ENCODE results near the gene FBXO47. TPM values are rescaled to one million over a fixed set of nuclear protein-coding genes. Genes with fewer than 3 reads are reported as not detected.
"Not testable (repeated sequence)": the region's sequence is repeated elsewhere in the genome, so short reads cannot be mapped to it uniquely, and the experiment has no call there.

Gene FBXO47
- total RNA-seq, 1 donor from 2014 or later = not detected

- no peaks in the 10 kb centered on the region for H3K27me3 Mint-ChIP-seq (ENCODE audit: unreplicated experiment)
- no peaks in the 10 kb centered on the region for H3K4me1 Mint-ChIP-seq (ENCODE audit: low read depth, unreplicated experiment)
- no peaks in the 10 kb centered on the region for H3K36me3 Mint-ChIP-seq (ENCODE audit: unreplicated experiment)
- no peaks in the 10 kb centered on the region for H3K9me3 Mint-ChIP-seq (ENCODE audit: unreplicated experiment)
- no peak for DNase-seq
- no peak for TF ChIP-seq CTCF (IDR thresholded peaks at IDR 0.05; ENCODE audit: partially characterized antibody, unreplicated experiment)
- no peak overlapping the region for H3K4me3 Mint-ChIP-seq (ENCODE audit: unreplicated experiment)
- H3K27ac Mint-ChIP-seq (ENCODE audit: unreplicated experiment) = no peak overlapping the region
These were observed 11.0 kb upstream of the FBXO47 start for GRCh38 chr17:38978180-38978579.

- H3K27me3 Mint-ChIP-seq (ENCODE audit: unreplicated experiment); H3K9me3 Mint-ChIP-seq (ENCODE audit: unreplicated experiment); DNase-seq; H3K4me3 Mint-ChIP-seq (ENCODE audit: unreplicated experiment); H3K4me1 Mint-ChIP-seq (ENCODE audit: low read depth, unreplicated experiment); H3K36me3 Mint-ChIP-seq (ENCODE audit: unreplicated experiment); H3K27ac Mint-ChIP-seq (ENCODE audit: unreplicated experiment): not testable (repeated sequence)
These were observed 9.0 kb upstream of the FBXO47 start for GRCh38 chr17:38976187-38976551.

GRCh38 chr17:38970804-38971203 is 3.6 kb upstream of the FBXO47 start:
- no peak for DNase-seq
- H3K27ac Mint-ChIP-seq (ENCODE audit: unreplicated experiment) = peak overlapping the region; percentile 15
- H3K36me3 Mint-ChIP-seq (ENCODE audit: unreplicated experiment) = no peaks in the 10 kb centered on the region

GRCh38 chr17:38970128-38970527 is 2.9 kb upstream of the FBXO47 start:
- Mint-ChIP-seq H3K4me1 (ENCODE audit: low read depth, unreplicated experiment) (no peaks in the 10 kb centered on the region), H3K9me3 (ENCODE audit: unreplicated experiment) (peaks cover 4% of the 10 kb centered on the region), H3K36me3 (ENCODE audit: unreplicated experiment) (no peaks in the 10 kb centered on the region), H3K4me3 (ENCODE audit: unreplicated experiment) (no peak overlapping the region), H3K27me3 (ENCODE audit: unreplicated experiment) (no peaks in the 10 kb centered on the region), H3K27ac (ENCODE audit: unreplicated experiment) (no peak overlapping the region)
- peak; percentile 10 for TF ChIP-seq CTCF (IDR thresholded peaks at IDR 0.05; ENCODE audit: partially characterized antibody, unreplicated experiment)
- no peak for DNase-seq

More at GRCh38 chr17:38970804-38971203, 3.6 kb upstream of the FBXO47 start:
- Mint-ChIP-seq H3K4me1 (ENCODE audit: low read depth, unreplicated experiment) (no peaks in the 10 kb centered on the region), H3K4me3 (ENCODE audit: unreplicated experiment) (no peak overlapping the region), H3K27me3 (ENCODE audit: unreplicated experiment) (no peaks in the 10 kb centered on the region), H3K9me3 (ENCODE audit: unreplicated experiment) (peaks cover 4% of the 10 kb centered on the region)
- TF ChIP-seq CTCF (IDR thresholded peaks at IDR 0.05; ENCODE audit: partially characterized antibody, unreplicated experiment) = no peak

- H3K4me3 Mint-ChIP-seq (ENCODE audit: unreplicated experiment) = no peak overlapping the region
- TF ChIP-seq CTCF (IDR thresholded peaks at IDR 0.05; ENCODE audit: partially characterized antibody, unreplicated experiment) = no peak
- no peaks in the 10 kb centered on the region for H3K4me1 Mint-ChIP-seq (ENCODE audit: low read depth, unreplicated experiment)
- no peaks in the 10 kb centered on the region for H3K36me3 Mint-ChIP-seq (ENCODE audit: unreplicated experiment)
- no peak for DNase-seq
- no peak overlapping the region for H3K27ac Mint-ChIP-seq (ENCODE audit: unreplicated experiment)
- H3K9me3 Mint-ChIP-seq (ENCODE audit: unreplicated experiment) = peaks cover 4% of the 10 kb centered on the region
- no peaks in the 10 kb centered on the region for H3K27me3 Mint-ChIP-seq (ENCODE audit: unreplicated experiment)
These were observed 2.1 kb upstream of the FBXO47 start for GRCh38 chr17:38969281-38969680.

- no peaks in the 10 kb centered on the region for H3K9me3 Mint-ChIP-seq (ENCODE audit: unreplicated experiment)
- no peaks in the 10 kb centered on the region for H3K36me3 Mint-ChIP-seq (ENCODE audit: unreplicated experiment)
- H3K4me3 Mint-ChIP-seq (ENCODE audit: unreplicated experiment) = no peak overlapping the region
- H3K27ac Mint-ChIP-seq (ENCODE audit: unreplicated experiment) = no peak overlapping the region
- no peaks in the 10 kb centered on the region for H3K27me3 Mint-ChIP-seq (ENCODE audit: unreplicated experiment)
- no peak for DNase-seq
- no peaks in the 10 kb centered on the region for H3K4me1 Mint-ChIP-seq (ENCODE audit: low read depth, unreplicated experiment)
- TF ChIP-seq CTCF (IDR thresholded peaks at IDR 0.05; ENCODE audit: partially characterized antibody, unreplicated experiment) = no peak
These were observed 5.8 kb downstream of the FBXO47 start for GRCh38 chr17:38961413-38961812.
